GM12891 (cell line): Measurements from ENCODE around the gene SLC22A17.
A peak's percentile ranks its signal among the peaks of the same experiment; 100 is the strongest.

Source experiments
- DNase-seq: peaks from one replicate; pipeline ENCODE4 v3.0.0; 2011; ENCODE audit warnings: low spot score; ENCODE audit not compliant: insufficient read length
- FAIRE-seq: peaks from 2 replicates; lab custom pipeline; 2011; peaks lifted over from hg19 to GRCh38; lab: Jason Lieb, UNC
- PAX5 ChIP-seq: IDR thresholded peaks from 2 replicates; pipeline ENCODE4 v1.6.1; 2011; ENCODE audit warnings: low read length, moderate library complexity, mild to moderate bottlenecking; ENCODE audit not compliant: insufficient read depth, severe bottlenecking
- POLR2A ChIP-seq: IDR thresholded peaks from 2 replicates; pipeline ENCODE4 v1.6.1; 2011; ENCODE audit warnings: low read depth, low read length, control low read depth
- POLR2AphosphoS5 ChIP-seq: IDR thresholded peaks from 2 replicates; pipeline ENCODE4 v1.6.1; 2011; ENCODE audit warnings: low read depth, low read length, control low read depth
- POU2F2 ChIP-seq: IDR thresholded peaks from 2 replicates; pipeline ENCODE4 v1.6.1; 2011; ENCODE audit warnings: low read depth, mild to moderate bottlenecking, control low read depth, low read length, moderate library complexity
- SPI1 ChIP-seq: IDR thresholded peaks from 2 replicates; pipeline ENCODE4 v1.6.1; 2011; ENCODE audit warnings: low read depth, low read length, control low read depth
- TAF1 ChIP-seq: IDR thresholded peaks from 2 replicates; pipeline ENCODE4 v1.6.1; 2011; ENCODE audit warnings: low read depth, low read length, control low read depth

The SLC22A17 gene

DNA sequence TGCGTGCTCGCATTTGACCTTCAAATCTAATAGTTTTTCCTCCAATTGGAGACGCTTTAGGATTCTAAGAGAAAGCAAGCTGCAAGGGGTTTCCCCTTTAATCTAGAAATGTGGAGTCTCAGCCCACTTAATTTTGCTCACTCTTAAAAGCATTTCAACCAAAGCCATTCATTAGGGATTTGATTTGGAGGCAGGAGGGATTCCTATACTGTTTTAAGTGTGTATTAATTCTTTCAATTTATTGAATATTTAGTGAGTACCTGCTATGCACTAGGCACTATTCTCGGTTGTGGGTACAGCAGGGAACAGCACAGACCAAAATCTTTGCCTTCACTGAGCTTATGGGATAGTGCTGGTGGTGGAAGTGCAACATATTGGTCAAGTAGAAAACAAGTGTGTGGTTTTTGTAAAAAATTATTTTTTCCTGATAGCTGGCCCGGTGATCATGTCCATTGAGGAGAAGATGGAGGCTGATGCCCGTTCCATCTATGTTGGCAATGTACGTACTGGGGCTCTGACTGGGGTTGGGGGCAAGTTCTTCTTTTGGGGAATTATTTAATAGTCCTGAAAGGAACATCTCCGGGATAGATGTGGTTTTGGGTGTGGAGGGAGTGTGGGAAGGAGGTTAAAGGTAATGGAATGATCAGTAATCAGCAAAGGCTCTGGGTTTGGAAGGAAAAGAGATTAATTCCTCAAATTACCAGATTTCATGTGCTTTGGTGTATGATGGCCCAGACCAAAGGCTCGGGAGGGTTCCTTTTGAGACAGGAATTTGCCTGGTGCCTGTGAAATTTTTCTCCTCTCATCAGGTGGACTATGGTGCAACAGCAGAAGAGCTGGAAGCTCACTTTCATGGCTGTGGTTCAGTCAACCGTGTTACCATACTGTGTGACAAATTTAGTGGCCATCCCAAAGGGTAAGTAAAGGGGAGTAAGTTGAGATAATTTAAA is 29.8 kb downstream of the SLC22A17 start:
- DNase-seq (no peak), FAIRE-seq (no peak)
- no peak for TF ChIP-seq SPI1
- no peak for TF ChIP-seq POU2F2
- TF ChIP-seq PAX5: no peak
- no peak for TF ChIP-seq POLR2AphosphoS5
- TF ChIP-seq POLR2A: no peak
- TF ChIP-seq TAF1: no peak

DNA sequence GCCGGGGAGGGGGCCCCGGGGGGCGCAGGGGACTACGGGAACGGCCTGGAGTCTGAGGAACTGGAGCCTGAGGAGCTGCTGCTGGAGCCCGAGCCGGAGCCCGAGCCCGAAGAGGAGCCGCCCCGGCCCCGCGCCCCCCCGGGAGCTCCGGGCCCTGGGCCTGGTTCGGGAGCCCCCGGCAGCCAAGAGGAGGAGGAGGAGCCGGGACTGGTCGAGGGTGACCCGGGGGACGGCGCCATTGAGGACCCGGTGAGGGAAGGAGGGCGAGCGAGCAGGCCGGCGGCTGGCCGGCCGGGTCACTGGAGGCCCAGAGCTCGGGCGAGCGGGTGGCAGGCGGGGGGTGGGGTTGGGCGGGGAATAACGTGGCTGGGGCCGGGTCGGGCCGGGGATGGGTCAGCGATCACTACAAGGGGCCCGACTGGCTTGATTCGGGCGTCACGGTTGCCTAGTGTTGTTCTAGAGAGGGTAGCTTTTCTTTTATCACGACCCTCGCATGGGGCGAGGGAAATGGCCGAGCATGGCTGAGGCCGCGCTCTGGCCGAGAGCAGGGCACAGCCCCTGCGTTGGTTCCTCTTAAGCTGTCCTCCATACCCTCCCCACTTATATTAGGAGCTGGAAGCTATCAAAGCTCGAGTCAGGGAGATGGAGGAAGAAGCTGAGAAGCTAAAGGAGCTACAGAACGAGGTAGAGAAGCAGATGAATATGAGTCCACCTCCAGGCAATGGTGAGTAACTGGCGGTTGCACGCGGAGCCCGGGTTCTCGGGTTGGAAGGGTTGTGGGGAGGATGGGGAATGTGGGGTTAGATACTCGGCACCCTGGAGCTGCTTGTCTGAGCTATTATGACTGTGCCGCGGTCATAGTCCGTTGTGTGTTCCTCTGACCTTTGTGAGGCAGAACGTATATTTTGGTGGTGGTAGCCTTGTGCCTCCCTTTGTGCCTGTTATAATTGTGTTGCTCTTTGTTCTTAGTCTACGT is 30.8 kb downstream of the SLC22A17 start:
- no peak for DNase-seq
- FAIRE-seq: no peak

DNA sequence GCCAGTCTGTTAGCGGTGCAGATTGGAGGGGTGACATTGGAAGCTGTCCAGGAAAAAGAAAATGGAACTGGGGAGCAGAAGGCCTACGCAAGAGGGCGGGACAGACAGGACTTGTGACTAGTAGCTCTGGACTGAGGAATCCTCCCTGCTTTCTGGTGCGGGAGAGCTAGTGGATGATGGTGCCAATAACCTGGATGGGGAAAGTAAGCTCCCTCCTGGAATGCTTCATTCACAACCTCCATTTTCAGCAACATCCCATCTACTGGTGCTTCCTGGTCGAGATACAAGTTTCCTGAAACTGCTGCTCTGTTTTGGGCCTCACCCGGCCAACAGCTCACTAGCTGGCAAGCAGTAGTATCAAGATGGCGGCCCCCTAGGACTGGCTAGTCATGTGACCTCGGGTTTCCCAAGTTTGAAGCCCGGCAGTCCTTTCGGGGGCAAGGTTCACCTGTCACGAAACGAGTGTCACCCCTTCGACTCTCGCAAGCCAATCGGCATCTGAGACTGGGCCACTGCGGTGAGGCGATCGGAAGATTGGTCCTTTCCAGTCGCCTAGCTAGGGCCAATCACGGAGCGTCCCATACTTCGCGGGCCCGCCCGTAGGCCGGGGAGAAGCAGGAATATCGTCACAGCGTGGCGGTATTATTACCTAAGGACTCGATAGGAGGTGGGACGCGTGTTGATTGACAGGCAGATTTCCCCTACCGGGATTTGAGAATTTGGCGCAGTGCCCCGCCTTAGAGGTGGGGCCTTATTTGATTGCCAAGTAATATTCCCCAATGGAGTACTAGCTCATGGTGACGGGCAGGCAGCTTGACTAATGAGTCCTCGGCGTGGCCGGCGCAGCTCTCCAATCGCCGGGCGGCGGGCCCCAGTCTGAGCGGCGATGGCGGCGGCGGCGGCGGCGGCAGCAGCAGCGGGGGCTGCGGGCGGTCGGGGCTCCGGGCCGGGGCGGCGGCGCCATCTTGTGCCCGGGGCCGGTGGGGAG is 31.8 kb downstream of the SLC22A17 start, which contains the start of gene PABPN1:
PABPN1 (plus strand) TSS at position 874 of the 988 bp plus-strand sequence; CDS start at position 887, 13 bp downstream.
- FAIRE-seq: peak; percentile 97
- DNase-seq: peak; percentile 88
- TF ChIP-seq PAX5 (no peak), TAF1 (peak; percentile 82), SPI1 (no peak), POLR2A (peak; percentile 92), POLR2AphosphoS5 (peak; percentile 93), POU2F2 (0 out of 2 replicates have a peak, but pooled peaks have one; percentile 14)

More for the DNA sequence above, 30.8 kb downstream of the SLC22A17 start:
- TF ChIP-seq POLR2AphosphoS5: peak; percentile 69
- peak; percentile 1; the same call in 1 of the 2 replicates for TF ChIP-seq TAF1
- TF ChIP-seq PAX5: no peak
- 0 out of 2 replicates have a peak, but pooled peaks have one; percentile 50 for TF ChIP-seq POU2F2
- TF ChIP-seq SPI1: no peak
- peak; percentile 77 for TF ChIP-seq POLR2A

GRCh38 chr14:23319746-23320583 is 32.7 kb downstream of the SLC22A17 start:
- DNase-seq: no peak
- TF ChIP-seq POLR2A (no peak), PAX5 (no peak), POU2F2 (no peak), POLR2AphosphoS5 (no peak), SPI1 (no peak), TAF1 (no peak)
- FAIRE-seq: no peak

- TF ChIP-seq POU2F2: no peak
- TF ChIP-seq POLR2AphosphoS5: no peak
- TF ChIP-seq SPI1: no peak
- no peak for TF ChIP-seq TAF1
- TF ChIP-seq PAX5: no peak
- no peak for TF ChIP-seq POLR2A
- FAIRE-seq: no peak
- DNase-seq: no peak
Measured at GRCh38 chr14:23316300-23316699, 36.4 kb downstream of the SLC22A17 start.

GRCh38 chr14:23310546-23310945 is 42.1 kb downstream of the SLC22A17 start:
- TF ChIP-seq POU2F2 (no peak), TAF1 (no peak), PAX5 (no peak), POLR2A (no peak), POLR2AphosphoS5 (no peak), SPI1 (no peak)
- DNase-seq (no peak), FAIRE-seq (no peak)

DNA sequence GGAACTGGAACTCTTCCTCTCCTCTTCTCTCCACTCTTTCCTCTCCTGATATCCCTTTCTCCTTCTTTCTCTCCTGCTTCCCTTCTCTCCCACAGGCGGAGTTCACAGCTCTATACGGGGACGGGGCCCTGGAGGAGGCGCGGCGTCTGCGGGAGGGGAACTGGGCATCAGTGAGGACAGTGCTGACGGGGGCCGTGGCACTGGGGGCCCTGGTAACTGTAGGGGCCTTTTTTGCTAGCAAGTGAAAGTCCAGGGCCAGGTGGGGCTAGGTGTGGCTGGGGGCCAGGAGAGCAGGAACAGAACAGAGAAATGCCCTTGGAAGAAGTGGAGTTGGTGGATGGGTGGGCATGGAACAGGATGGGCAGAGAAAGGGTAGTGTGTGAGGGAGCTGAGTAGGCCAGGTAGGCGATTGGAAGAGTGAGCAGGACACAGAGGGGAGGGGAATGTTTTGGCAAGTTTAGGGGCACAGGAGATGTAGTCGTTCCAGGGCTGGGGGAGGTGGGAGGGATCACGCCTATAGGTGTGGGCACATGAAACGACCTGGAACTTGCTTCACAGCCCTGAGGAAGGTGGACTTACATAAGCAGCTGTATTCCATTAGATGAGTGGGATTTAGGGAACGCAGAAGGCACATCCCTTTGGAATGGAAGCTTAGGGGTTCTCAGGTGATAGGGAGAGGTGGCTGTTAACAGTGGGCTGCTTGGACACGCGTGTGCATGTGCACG is 43.8 kb downstream of the SLC22A17 start:
- TF ChIP-seq SPI1: no peak
- FAIRE-seq: no peak
- DNase-seq: no peak
